ENCODE measurements around the gene LLCFC1.

DNA sequence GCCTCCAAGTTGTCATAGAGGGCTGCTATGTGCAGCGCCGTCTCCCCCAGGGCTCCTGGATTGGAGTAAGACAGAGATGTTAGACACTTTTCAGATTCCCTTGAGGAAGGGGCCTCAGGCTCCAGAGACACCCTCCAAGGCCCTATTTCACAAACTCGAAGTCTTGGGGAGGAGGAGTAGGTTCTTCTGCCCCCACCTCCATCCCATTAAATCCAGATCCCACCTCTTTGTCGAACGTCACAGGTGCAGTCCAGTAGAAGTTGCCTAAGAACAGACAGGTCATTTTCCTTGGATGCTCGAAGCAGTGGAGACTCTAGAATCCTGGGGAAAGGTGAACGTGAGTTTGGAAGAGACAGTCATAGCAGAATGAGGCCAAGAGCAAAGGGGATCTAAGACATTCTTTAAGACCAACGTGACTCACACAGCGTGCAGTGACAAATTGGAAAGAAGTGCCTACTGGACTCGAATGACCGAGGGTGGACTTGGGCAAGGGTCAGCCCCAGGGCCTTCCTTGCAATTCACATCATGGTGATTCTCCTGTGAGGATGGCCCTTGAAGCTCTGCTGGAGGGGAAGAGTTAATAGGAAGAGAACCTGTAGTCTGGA, 9.1 kb upstream of the LLCFC1 start:
- TF ChIP-seq, protein P1, sequence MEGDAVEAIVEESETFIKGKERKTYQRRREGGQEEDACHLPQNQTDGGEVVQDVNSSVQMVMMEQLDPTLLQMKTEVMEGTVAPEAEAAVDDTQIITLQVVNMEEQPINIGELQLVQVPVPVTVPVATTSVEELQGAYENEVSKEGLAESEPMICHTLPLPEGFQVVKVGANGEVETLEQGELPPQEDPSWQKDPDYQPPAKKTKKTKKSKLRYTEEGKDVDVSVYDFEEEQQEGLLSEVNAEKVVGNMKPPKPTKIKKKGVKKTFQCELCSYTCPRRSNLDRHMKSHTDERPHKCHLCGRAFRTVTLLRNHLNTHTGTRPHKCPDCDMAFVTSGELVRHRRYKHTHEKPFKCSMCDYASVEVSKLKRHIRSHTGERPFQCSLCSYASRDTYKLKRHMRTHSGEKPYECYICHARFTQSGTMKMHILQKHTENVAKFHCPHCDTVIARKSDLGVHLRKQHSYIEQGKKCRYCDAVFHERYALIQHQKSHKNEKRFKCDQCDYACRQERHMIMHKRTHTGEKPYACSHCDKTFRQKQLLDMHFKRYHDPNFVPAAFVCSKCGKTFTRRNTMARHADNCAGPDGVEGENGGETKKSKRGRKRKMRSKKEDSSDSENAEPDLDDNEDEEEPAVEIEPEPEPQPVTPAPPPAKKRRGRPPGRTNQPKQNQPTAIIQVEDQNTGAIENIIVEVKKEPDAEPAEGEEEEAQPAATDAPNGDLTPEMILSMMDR (IDR thresholded peaks at IDR 0.05): no peak
- TF ChIP-seq POLR2AphosphoS5 (IDR thresholded peaks at IDR 0.05): no peak
- no peak for TF ChIP-seq EP300 (IDR thresholded peaks at IDR 0.05)
